ENCODE data around the gene VILL. TPM values are rescaled to one million over a fixed set of nuclear protein-coding genes. Genes with fewer than 3 reads are reported as not detected.

Gene VILL
- total RNA-seq, 1 experiment from 2014 or later, result 1.2 TPM

DNA sequence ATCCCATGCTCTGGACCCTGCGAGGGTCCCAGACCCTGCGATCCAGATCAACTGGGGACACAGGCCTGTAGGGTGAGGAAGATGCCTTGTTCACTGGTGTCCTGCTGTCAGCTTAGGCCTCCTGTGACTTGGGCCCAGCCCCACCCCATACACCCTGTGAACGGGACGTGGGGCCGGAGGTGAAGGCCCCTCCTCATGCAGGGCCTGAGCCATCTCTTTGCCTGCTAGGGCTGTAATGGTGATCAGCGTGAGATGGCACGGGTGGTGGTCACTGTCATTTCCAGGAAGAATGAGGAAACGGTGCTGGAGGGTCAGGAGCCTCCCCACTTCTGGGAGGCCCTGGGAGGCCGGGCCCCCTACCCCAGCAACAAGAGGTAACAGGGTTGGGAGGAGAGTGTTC is 12.4 kb downstream of the VILL start:
- Histone ChIP-seq H3K79me2 (ENCODE audit: insufficient read depth, low read length) (no peaks in the 10 kb centered on the region), H3K4me3 (replicated peaks in 1 of 2; ENCODE audit: low read depth in 1 of 2, low read length in 2 of 2) (no peak overlapping the region), H3K9me2 (ENCODE audit: insufficient read depth) (no peaks in the 10 kb centered on the region), H3K9ac (ENCODE audit: low read length) (no peak overlapping the region), H3K27me3 (ENCODE audit: insufficient read depth, low read length) (no peaks in the 10 kb centered on the region), H2AFZ (ENCODE audit: low read depth, low read length, poor library complexity, severe bottlenecking) (no peak overlapping the region), H3K27ac (ENCODE audit: low read depth, low read length) (no peak overlapping the region), H3K9me3 (ENCODE audit: control insufficient read depth in 1 of 2, insufficient read depth in 1 of 2, low read depth in 1 of 2, low read length in 2 of 2) (no peaks in the 10 kb centered on the region), H3K4me2 (ENCODE audit: low read length) (no peak overlapping the region), H3K4me1 (ENCODE audit: control insufficient read depth in 1 of 2, insufficient read depth in 2 of 2, low read length in 2 of 2) (peaks cover 9 to 38% of the 10 kb centered on the region in 2 experiments), H3K36me3 (ENCODE audit: control insufficient read depth in 1 of 2, insufficient read depth in 2 of 2, low read length in 2 of 2) (no peaks in the 10 kb centered on the region), H4K20me1 (ENCODE audit: insufficient read depth) (no peaks in the 10 kb centered on the region)
- BruUV-seq (replicated peaks), result no TSS peak
- ChIA-PET POLR2A (no interaction called here), RAD21 (ENCODE audit: low non-redundant PET in 1 of 2, low total read pairs in 2 of 2, uncharacterized antibody in 2 of 2, unreplicated experiment in 2 of 2) (no interaction called here), CTCF (interaction anchor here (1.0 to 1.6 kb wide), 5 partner anchors 114 to 341 kb away, joined by 3 to 5 read pairs (median 4); no protein-coding TSS in a partner anchor)
- DNase-seq (ENCODE audit: low read depth, low spot score) (no peak), ATAC-seq (no peak)
- TF ChIP-seq CBX3 (IDR thresholded peaks at IDR 0.05; ENCODE audit: low read depth) (no peak), POLR2AphosphoS5 (IDR thresholded peaks at IDR 0.05; ENCODE audit: low read depth, low read length) (no peak), TCF7L2 (IDR thresholded peaks at IDR 0.05; ENCODE audit: borderline replicate concordance, extremely low read depth, insufficient read depth, insufficient read length) (no peak), FOSL1 (IDR thresholded peaks at IDR 0.05; ENCODE audit: low read depth) (no peak), ZFX (IDR thresholded peaks at IDR 0.05) (no peak), JUND (IDR thresholded peaks at IDR 0.05) (no peak), SIN3A (IDR thresholded peaks at IDR 0.05; ENCODE audit: low read depth) (no peak), SP1 (IDR thresholded peaks at IDR 0.05; ENCODE audit: low read depth) (no peak), ELF1 (IDR thresholded peaks at IDR 0.05; ENCODE audit: borderline replicate concordance, low read depth) (no peak)
- TF ChIP-seq, protein P1, sequence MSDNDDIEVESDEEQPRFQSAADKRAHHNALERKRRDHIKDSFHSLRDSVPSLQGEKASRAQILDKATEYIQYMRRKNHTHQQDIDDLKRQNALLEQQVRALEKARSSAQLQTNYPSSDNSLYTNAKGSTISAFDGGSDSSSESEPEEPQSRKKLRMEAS (IDR thresholded peaks at IDR 0.05), result no peak
- TF ChIP-seq, protein P2, sequence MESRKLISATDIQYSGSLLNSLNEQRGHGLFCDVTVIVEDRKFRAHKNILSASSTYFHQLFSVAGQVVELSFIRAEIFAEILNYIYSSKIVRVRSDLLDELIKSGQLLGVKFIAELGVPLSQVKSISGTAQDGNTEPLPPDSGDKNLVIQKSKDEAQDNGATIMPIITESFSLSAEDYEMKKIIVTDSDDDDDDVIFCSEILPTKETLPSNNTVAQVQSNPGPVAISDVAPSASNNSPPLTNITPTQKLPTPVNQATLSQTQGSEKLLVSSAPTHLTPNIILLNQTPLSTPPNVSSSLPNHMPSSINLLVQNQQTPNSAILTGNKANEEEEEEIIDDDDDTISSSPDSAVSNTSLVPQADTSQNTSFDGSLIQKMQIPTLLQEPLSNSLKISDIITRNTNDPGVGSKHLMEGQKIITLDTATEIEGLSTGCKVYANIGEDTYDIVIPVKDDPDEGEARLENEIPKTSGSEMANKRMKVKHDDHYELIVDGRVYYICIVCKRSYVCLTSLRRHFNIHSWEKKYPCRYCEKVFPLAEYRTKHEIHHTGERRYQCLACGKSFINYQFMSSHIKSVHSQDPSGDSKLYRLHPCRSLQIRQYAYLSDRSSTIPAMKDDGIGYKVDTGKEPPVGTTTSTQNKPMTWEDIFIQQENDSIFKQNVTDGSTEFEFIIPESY (IDR thresholded peaks at IDR 0.05; ENCODE audit: extremely low read depth, insufficient replicate concordance, low read length), result no peak
- TF ChIP-seq, protein P3, sequence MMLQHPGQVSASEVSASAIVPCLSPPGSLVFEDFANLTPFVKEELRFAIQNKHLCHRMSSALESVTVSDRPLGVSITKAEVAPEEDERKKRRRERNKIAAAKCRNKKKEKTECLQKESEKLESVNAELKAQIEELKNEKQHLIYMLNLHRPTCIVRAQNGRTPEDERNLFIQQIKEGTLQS (IDR thresholded peaks at IDR 0.05), result no peak
- TF ChIP-seq, protein P4, sequence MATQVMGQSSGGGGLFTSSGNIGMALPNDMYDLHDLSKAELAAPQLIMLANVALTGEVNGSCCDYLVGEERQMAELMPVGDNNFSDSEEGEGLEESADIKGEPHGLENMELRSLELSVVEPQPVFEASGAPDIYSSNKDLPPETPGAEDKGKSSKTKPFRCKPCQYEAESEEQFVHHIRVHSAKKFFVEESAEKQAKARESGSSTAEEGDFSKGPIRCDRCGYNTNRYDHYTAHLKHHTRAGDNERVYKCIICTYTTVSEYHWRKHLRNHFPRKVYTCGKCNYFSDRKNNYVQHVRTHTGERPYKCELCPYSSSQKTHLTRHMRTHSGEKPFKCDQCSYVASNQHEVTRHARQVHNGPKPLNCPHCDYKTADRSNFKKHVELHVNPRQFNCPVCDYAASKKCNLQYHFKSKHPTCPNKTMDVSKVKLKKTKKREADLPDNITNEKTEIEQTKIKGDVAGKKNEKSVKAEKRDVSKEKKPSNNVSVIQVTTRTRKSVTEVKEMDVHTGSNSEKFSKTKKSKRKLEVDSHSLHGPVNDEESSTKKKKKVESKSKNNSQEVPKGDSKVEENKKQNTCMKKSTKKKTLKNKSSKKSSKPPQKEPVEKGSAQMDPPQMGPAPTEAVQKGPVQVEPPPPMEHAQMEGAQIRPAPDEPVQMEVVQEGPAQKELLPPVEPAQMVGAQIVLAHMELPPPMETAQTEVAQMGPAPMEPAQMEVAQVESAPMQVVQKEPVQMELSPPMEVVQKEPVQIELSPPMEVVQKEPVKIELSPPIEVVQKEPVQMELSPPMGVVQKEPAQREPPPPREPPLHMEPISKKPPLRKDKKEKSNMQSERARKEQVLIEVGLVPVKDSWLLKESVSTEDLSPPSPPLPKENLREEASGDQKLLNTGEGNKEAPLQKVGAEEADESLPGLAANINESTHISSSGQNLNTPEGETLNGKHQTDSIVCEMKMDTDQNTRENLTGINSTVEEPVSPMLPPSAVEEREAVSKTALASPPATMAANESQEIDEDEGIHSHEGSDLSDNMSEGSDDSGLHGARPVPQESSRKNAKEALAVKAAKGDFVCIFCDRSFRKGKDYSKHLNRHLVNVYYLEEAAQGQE (IDR thresholded peaks at IDR 0.05; ENCODE audit: low read depth), result no peak
- TF ChIP-seq, protein P5, sequence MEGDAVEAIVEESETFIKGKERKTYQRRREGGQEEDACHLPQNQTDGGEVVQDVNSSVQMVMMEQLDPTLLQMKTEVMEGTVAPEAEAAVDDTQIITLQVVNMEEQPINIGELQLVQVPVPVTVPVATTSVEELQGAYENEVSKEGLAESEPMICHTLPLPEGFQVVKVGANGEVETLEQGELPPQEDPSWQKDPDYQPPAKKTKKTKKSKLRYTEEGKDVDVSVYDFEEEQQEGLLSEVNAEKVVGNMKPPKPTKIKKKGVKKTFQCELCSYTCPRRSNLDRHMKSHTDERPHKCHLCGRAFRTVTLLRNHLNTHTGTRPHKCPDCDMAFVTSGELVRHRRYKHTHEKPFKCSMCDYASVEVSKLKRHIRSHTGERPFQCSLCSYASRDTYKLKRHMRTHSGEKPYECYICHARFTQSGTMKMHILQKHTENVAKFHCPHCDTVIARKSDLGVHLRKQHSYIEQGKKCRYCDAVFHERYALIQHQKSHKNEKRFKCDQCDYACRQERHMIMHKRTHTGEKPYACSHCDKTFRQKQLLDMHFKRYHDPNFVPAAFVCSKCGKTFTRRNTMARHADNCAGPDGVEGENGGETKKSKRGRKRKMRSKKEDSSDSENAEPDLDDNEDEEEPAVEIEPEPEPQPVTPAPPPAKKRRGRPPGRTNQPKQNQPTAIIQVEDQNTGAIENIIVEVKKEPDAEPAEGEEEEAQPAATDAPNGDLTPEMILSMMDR (IDR thresholded peaks at IDR 0.05 in 2 of 3, conservative IDR thresholded peaks at IDR 0.05 in 1 of 3; ENCODE audit: borderline replicate concordance in 1 of 3, insufficient read depth in 1 of 3, low read depth in 2 of 3, low read length in 2 of 3), result no peak
- intact Hi-C loops (cut with micrococcal nuclease), result loop anchor here (1.0 to 2.0 kb wide), 2 partner anchors 29 to 148 kb away; no protein-coding TSS in a partner anchor
